Activated B cell treated with CpG ODN at 0.5 μM for 24 hours (primary cell): ENCODE data around the gene NDE1. TPM values are rescaled to one million over a fixed set of nuclear protein-coding genes. Genes with fewer than 3 reads are reported as not detected.
"Not testable (repeated sequence)": the region's sequence is repeated elsewhere in the genome, so short reads cannot be mapped to it uniquely, and the experiment has no call there.

Experiments used
- ATAC-seq: fragments of 200-7000 bp; cut with Tn5 transposase; one replicate; pipeline ENCODE4 v1.10.0; 2021; ENCODE audit warnings: low read depth, mild to moderate bottlenecking, moderate library complexity
- CTCF ChIA-PET: fragments of 350-600 bp; sonication (Branson Sonifier 250); formaldehyde crosslinking; loops from one replicate; lab custom pipeline; 2021; ENCODE audit warnings: antibody characterized with exemption; lab: Charles Lee
- POLR2A ChIA-PET: fragments of 350-600 bp; sonication (Branson Sonifier 250); formaldehyde crosslinking; loops from one replicate; lab custom pipeline; 2021; ENCODE audit warnings: antibody characterized with exemption; lab: Charles Lee
- DNase-seq: peaks from one replicate; pipeline ENCODE4 v3.0.0; 2022
- H3K27ac Mint-ChIP-seq: one replicate; pipeline ENCODE4 v1.8.0; 2020; ENCODE audit warnings: mixed read lengths
- H3K27me3 Mint-ChIP-seq: one replicate; pipeline ENCODE4 v1.8.0; 2021; ENCODE audit warnings: mixed read lengths
- H3K36me3 Mint-ChIP-seq: one replicate; pipeline ENCODE4 v1.8.0; 2021; ENCODE audit warnings: low read depth, mixed read lengths
- H3K4me1 Mint-ChIP-seq: one replicate; pipeline ENCODE4 v1.8.0; 2021; ENCODE audit warnings: mixed read lengths
- H3K4me3 Mint-ChIP-seq: one replicate; pipeline ENCODE4 v1.8.0; 2020; ENCODE audit warnings: mild to moderate bottlenecking, mixed read lengths
- H3K9me3 Mint-ChIP-seq: one replicate; pipeline ENCODE4 v1.8.0; 2020; ENCODE audit warnings: mixed read lengths
- CTCF ChIP-seq: fragments of 200-600 bp; IDR thresholded peaks from one replicate; pipeline ENCODE4 v1.8.0; 2022; ENCODE audit warnings: antibody characterized with exemption, mild to moderate bottlenecking
- intact Hi-C: fragments of 100-400 bp; cut with micrococcal nuclease; formaldehyde crosslinking; loops from one replicate; pipeline ENCODE4 v1.15.1; 2024
- total RNA-seq: library from RNA; stranded (reverse); gene quantifications from 2 replicates; pipeline ENCODE4 v1.2.3, GENCODE V29; 2022

Gene NDE1
- total RNA-seq, 1 donor from 2014 or later, result 163 TPM

GRCh38 chr16:15686287-15686686, 36.2 kb downstream of the NDE1 start:
- ChIA-PET POLR2A (no interaction called here), CTCF (no interaction called here)
- ATAC-seq, result no peak
- H3K4me3 Mint-ChIP-seq, result no peak overlapping the region
- no peaks in the 10 kb centered on the region for H3K27me3 Mint-ChIP-seq
- H3K9me3 Mint-ChIP-seq, result no peaks in the 10 kb centered on the region
- DNase-seq, result no peak
- no peak for TF ChIP-seq CTCF
- H3K4me1 Mint-ChIP-seq, result peaks cover 8% of the 10 kb centered on the region
- intact Hi-C loops, result no loop called here
- H3K27ac Mint-ChIP-seq, result no peak overlapping the region
- peaks cover 82% of the 10 kb centered on the region for H3K36me3 Mint-ChIP-seq

DNA sequence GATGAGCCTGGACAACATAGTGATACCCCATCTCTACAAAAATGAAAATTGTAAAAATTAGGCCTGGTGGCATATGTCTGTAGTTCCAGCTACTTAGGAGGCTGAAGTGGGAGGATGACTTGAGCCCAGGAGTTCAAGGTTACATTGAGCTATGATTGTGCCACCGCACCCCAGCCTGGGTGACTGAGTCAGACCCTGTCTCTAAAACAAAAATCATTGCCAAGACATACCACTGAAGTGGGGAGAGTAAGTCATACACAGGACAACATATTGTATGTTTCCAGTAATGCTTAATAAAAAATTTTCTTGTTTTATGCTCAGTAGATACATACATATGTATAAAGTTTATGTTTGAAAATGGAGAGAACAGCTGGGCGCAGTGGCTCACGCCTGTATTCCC, 39.2 kb downstream of the NDE1 start:
- peaks cover 89% of the 10 kb centered on the region for H3K36me3 Mint-ChIP-seq
- intact Hi-C loops, result no loop called here
- no peak overlapping the region for H3K27ac Mint-ChIP-seq
- no peaks in the 10 kb centered on the region for H3K27me3 Mint-ChIP-seq
- no peak for ATAC-seq
- no peak for TF ChIP-seq CTCF
- no peaks in the 10 kb centered on the region for H3K9me3 Mint-ChIP-seq
- no peak for DNase-seq
- H3K4me1 Mint-ChIP-seq, result no peaks in the 10 kb centered on the region
- no peak overlapping the region for H3K4me3 Mint-ChIP-seq
- ChIA-PET CTCF (no interaction called here), POLR2A (no interaction called here)

DNA sequence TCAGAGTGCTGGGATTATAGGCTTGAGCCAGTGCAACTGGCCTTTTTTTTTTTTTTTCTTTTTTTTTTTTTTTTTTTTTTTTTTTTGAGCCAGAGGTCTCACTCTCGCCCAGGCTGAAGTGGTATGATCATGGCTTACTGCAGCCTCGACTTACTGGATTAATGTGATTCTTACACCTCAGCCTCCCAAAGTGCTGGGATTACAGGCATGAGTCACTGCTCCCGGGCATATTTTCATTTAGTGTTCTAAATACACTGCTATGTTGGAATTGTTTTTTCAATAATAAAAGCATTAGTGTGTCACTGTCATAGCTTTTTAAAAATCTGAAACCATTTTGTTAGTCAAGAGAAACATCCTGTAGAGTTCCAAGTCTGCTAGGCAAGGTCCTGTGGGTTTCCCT, 40.3 kb downstream of the NDE1 start:
- POLR2A ChIA-PET, result no interaction called here
- peaks cover 90% of the 10 kb centered on the region for H3K36me3 Mint-ChIP-seq

GRCh38 chr16:15691046-15691445, 41.0 kb downstream of the NDE1 start:
- H3K4me3 Mint-ChIP-seq, result no peak overlapping the region
- TF ChIP-seq CTCF, result no peak
- POLR2A ChIA-PET, result no interaction called here

More for the DNA sequence above, 40.3 kb downstream of the NDE1 start:
- ATAC-seq (no peak), DNase-seq (no peak)
- no peaks in the 10 kb centered on the region for H3K27me3 Mint-ChIP-seq
- H3K4me1 Mint-ChIP-seq, result no peaks in the 10 kb centered on the region
- no peaks in the 10 kb centered on the region for H3K9me3 Mint-ChIP-seq
- no peak overlapping the region for H3K27ac Mint-ChIP-seq
- no peak overlapping the region for H3K4me3 Mint-ChIP-seq
- intact Hi-C loops, result no loop called here
- CTCF ChIA-PET, result no interaction called here
- no peak for TF ChIP-seq CTCF

GRCh38 chr16:15692508-15692907, 42.5 kb downstream of the NDE1 start:
- H3K4me3 Mint-ChIP-seq, H3K4me1 Mint-ChIP-seq, CTCF ChIA-PET, POLR2A ChIA-PET, H3K9me3 Mint-ChIP-seq, intact Hi-C loops, DNase-seq, H3K27me3 Mint-ChIP-seq, H3K27ac Mint-ChIP-seq, ATAC-seq: not testable (repeated sequence)
- H3K36me3 Mint-ChIP-seq, result peaks cover 90% of the 10 kb centered on the region

More at GRCh38 chr16:15691046-15691445, 41.0 kb downstream of the NDE1 start:
- Mint-ChIP-seq H3K9me3 (no peaks in the 10 kb centered on the region), H3K27ac (no peak overlapping the region), H3K36me3 (peaks cover 88% of the 10 kb centered on the region), H3K4me1 (no peaks in the 10 kb centered on the region), H3K27me3 (no peaks in the 10 kb centered on the region)
- intact Hi-C loops, result no loop called here
- ATAC-seq, result no peak
- CTCF ChIA-PET, result no interaction called here
- DNase-seq, result no peak

DNA sequence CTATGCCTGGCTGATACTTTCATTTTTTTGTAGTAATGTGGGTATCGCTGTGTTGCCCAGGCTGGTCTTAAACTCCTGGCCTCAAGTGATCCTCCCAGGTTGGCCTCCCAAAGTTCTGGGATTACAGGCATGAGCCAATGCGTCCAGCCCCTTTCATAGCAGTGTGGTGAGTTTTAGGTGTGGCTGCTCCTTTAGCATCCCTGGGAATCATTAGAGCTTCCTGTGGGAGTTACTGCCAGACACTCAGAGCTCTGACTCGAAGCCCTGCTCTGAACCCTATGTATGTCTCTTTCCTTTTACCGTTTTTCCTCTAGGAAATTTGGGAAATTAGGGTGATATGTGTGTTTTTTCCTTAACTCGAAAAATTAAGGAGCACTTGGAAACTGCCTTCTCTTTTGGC, 44.5 kb downstream of the NDE1 start:
- Mint-ChIP-seq H3K4me3 (no peak overlapping the region), H3K27me3 (no peaks in the 10 kb centered on the region), H3K4me1 (no peaks in the 10 kb centered on the region), H3K36me3 (peaks cover 93% of the 10 kb centered on the region), H3K9me3 (no peaks in the 10 kb centered on the region), H3K27ac (no peak overlapping the region)
- TF ChIP-seq CTCF, result no peak
- CTCF ChIA-PET, result no interaction called here
- ATAC-seq (no peak), DNase-seq (no peak)
- POLR2A ChIA-PET, result interaction anchor here (0.7 kb wide), 2 partner anchors 74 to 125 kb away, joined by 4 to 6 read pairs; no protein-coding TSS in a partner anchor
- intact Hi-C loops, result no loop called here
